OCI-M2 (cell line): Measurements from ENCODE around the gene EVX2.

Experiments
- DNase-seq: peaks from one replicate; lab custom pipeline; 2025; ENCODE audit not compliant: unreplicated experiment; lab: John Stamatoyannopoulos, UW

Gene EVX2

GRCh38 chr2:176096243-176096985, 12.7 kb upstream of the EVX2 start:
- DNase-seq, result no peak

DNA sequence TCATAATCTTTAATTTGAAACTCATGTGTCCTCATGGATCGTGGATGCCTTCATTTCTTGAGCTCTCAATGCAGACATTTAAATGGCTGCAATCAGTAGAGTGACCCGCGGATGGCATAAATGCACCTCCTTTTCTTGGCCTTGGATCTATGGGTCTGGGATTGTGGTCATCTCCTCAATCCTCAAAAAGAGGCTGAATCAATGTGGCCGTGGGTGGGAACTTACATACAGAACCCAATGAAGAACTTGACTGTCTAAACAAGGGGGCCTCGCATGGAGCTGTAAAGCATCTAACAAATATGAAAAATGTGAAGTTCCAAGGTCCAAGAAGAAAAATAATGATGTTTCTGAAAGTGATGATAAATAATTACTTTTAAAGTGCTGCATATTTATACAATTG, 11.7 kb upstream of the EVX2 start:
- DNase-seq, result no peak

GRCh38 chr2:176094349-176094748, 10.6 kb upstream of the EVX2 start:
- DNase-seq, result no peak

- DNase-seq, result no peak
These were observed 10.1 kb upstream of the EVX2 start for GRCh38 chr2:176093898-176094249.

- DNase-seq, result no peak
These were observed 9.6 kb upstream of the EVX2 start for GRCh38 chr2:176093145-176093897.

GRCh38 chr2:176092270-176093144, 8.7 kb upstream of the EVX2 start, which contains the start of gene HOXD13:
Gene HOXD13 (plus strand): TSS chr2:176092721. CDS start chr2:176092891, 170 bp downstream.
- DNase-seq, result no peak

DNA sequence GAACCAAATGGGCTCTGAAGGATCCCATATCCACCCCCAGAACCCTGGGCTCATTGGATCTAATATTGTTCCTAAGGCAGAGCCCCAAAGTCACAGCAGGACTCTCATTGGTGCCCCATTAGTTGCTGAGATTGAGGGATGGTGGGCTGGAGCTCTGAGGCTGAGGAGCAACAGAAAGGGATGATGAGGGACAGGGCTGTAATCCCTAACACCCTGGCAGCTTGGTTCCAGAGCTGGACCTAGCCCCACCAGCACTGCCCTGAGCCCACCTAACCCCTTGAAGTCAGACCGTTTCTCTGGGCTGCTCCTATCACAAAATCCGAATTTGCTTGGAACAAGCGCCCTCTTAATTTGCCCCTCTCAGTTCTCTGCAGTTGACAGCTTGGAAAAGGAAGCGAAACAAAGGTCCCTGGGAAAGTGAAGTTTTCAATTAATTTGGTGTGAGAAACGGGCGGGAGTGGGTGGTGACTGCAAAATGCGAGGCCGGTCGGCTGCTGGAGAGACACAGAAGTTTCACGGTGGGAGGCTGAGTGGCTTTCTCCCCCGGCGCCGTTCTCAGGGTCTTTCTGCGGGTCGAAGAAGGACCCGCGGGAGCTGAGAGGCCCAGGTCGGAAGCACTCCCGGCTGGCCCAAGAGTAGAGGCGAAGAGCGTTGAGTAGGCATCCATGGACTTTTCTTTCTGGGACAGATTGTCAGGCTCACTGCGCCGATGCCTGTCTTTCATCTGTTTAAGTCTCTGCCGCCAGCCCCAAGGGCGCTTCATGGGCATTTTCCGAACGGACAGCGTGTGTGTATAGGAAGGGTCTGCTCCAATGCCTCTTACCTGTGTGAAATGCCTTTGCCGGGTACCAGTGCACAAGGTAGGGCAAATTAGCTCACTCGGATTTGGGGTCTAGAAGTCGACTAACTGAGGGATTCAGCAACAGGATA, 7.8 kb upstream of the EVX2 start:
- no peak for DNase-seq

DNA sequence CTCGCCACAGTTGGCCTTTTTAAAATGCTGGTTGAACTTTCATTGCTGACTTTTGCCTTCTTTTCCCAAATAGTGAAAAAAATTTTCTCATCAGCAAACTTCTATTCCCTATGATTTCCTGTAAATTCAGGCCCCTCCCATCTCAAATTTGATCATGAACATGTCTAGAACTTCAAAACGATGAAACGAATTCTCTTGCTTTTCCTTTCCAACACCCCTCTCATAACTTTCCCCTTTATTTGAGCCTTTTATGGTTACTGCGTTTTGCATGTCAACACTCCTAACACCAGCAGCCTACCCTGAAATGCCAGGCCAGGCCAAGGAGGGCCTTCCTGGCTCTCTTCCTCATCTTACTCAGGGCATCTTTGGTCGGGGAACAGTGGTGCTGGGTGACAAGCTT, 7.1 kb upstream of the EVX2 start:
- DNase-seq, result no peak

GRCh38 chr2:176089843-176090395, 6.2 kb upstream of the EVX2 start:
- DNase-seq, result no peak

GRCh38 chr2:176088937-176089842, 5.4 kb upstream of the EVX2 start:
- DNase-seq, result no peak

DNA sequence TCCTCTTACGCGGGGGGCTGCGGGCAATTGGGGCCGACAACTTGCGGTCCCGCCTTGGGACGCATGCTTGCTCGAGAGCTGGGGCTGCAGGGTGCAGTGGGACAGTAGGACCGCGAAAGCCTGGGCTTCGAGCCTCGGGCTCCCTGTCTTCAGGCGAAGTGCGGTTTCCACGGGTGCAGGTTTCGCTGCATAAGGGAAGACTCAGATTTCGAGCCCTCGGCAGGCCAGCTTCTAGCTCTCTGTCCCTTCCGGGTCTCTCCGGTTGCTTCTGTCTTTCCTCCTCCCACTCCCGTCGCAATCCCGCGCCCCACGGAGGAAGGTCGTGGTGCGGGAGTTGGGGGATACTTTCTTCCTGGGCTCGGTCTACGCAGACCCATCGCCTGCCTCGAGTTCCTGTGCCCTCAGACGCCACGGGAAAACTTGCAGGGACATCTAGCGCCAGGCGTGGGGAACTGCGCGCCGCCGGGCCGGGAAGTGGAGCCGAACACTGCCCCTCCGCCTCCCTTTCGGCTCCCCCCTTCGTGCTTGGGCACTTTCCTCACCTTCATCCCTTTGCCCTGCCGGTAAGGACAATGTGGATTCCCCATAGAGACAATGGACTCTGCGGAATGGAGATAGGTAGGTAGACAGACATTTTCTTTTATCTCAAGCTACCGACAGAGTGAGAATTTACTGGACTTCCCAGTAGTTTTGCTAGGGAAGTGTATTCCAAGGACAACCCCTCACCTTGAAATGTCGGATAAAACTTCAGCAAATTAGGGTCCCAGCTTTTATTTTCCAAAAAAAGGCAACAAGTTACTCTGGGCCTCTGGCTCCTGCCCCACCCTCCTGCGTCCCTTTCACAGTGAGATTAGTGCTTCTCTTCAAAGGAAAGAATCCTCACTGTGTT, 4.5 kb upstream of the EVX2 start:
- no peak for DNase-seq

- no peak for DNase-seq
These were observed 3.7 kb upstream of the EVX2 start for GRCh38 chr2:176087330-176088047.

GRCh38 chr2:176085861-176086771, 2.4 kb upstream of the EVX2 start:
- DNase-seq, result no peak

- no peak for DNase-seq
These were observed 1.5 kb upstream of the EVX2 start for GRCh38 chr2:176085120-176085788.

GRCh38 chr2:176084611-176085119, 903 bp upstream of the EVX2 start:
- no peak for DNase-seq
